ENCODE data around the gene FHIT.

- TF ChIP-seq CTCF (IDR thresholded peaks at IDR 0.05) (no peak), POLR2A (IDR thresholded peaks at IDR 0.05) (no peak)
Measured at GRCh38 chr3:60262546-60262945, 988.7 kb downstream of the FHIT start.
